Measurements from ENCODE around the gene ZNF468.
A peak's percentile ranks its signal among the peaks of the same experiment; 100 is the strongest.
"Not testable (repeated sequence)": the region's sequence is repeated elsewhere in the genome, so short reads cannot be mapped to it uniquely, and the experiment has no call there.

Gene ZNF468

GRCh38 chr19:52823676-52824075, 33.7 kb downstream of the ZNF468 start:
- no peak for TF ChIP-seq EZH2phosphoT487 (conservative IDR thresholded peaks at IDR 0.05; ENCODE audit: low read length)
- TF ChIP-seq CTCF (IDR thresholded peaks at IDR 0.05; ENCODE audit: insufficient read depth, low read length, poor library complexity, severe bottlenecking) = no peak
- H3K27me3 ChIP-seq (ENCODE audit: low read length) = no peaks in the 10 kb centered on the region
- no peaks in the 10 kb centered on the region for H3K9me3 ChIP-seq (ENCODE audit: insufficient read depth, low read length)
- H3K9me2 ChIP-seq (replicated peaks; ENCODE audit: insufficient read depth, low read length) = no peaks in the 10 kb centered on the region
- H3K36me3 ChIP-seq (ENCODE audit: low read length) = no peaks in the 10 kb centered on the region
- no peak overlapping the region for H2AFZ ChIP-seq (ENCODE audit: low read depth, low read length, severe bottlenecking)
- no peak overlapping the region for H3K4me2 ChIP-seq (ENCODE audit: low read depth, low read length, poor library complexity, severe bottlenecking)
- no peaks in the 10 kb centered on the region for H3F3A ChIP-seq (ENCODE audit: insufficient read depth)
- H3K9ac ChIP-seq (ENCODE audit: low read length) = no peak overlapping the region
- no peak overlapping the region for H3K4me3 ChIP-seq (ENCODE audit: insufficient read depth, low read length, poor library complexity, severe bottlenecking)
- no peak overlapping the region for H3K27ac ChIP-seq (ENCODE audit: low read depth, low read length)
- no peaks in the 10 kb centered on the region for H4K20me1 ChIP-seq (ENCODE audit: low read depth, low read length)
- peaks cover 6% of the 10 kb centered on the region for H3K79me2 ChIP-seq (ENCODE audit: insufficient read depth, low read length)

DNA sequence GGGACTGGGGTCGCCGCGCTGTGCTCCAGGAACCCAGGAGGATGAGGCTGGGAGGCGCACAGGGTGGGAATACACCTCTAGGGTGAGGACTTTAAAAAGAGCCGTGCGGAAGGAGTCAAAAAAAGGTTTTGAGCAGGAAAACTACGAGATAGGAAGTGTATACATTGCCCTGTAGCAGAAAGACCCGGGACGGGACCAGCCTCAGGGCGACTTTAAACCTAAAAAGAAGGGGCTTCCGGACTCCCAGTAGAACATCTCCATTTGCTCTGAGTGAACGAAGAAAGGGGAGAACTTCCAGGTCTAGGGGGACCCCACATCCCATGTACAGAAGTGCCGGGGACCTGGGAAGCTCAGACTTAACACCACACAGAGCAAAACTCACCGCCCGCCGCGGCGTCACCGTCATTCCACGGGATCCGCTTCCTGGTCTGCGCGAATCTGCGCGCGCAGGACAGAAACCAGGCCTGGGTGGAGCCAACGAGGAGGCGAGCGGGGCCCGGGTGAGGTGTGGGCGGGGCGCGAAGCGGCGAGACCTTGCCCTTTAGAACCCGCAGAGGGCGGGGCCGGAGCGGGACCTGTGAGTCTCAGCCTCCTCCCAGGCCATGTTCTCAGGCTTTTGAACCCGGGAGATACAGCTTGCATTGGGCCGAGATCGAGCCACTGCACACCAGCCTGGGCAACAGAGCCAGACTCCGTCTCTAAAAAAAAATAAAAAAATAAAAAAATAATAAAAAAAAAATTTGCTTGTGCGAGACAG, 36.0 kb downstream of the ZNF468 start, which contains the start of gene ZNF28:
Gene ZNF28 (minus strand): TSS at position 430 of the 757 bp plus-strand sequence. CDS start 3,675 bp downstream, outside the sequence.
- H3K27me3 ChIP-seq (ENCODE audit: low read length); H3K36me3 ChIP-seq (ENCODE audit: low read length); H3F3A ChIP-seq (ENCODE audit: insufficient read depth); H4K20me1 ChIP-seq (ENCODE audit: low read depth, low read length); H3K9me3 ChIP-seq (ENCODE audit: insufficient read depth, low read length); H3K79me2 ChIP-seq (ENCODE audit: insufficient read depth, low read length); H3K9me2 ChIP-seq (replicated peaks; ENCODE audit: insufficient read depth, low read length): not testable (repeated sequence)
- H2AFZ ChIP-seq (ENCODE audit: low read depth, low read length, severe bottlenecking) = peak within 1 kb of the TSS; percentile 74
- H3K4me3 ChIP-seq (ENCODE audit: insufficient read depth, low read length, poor library complexity, severe bottlenecking) = peak within 1 kb of the TSS; percentile 92
- H3K4me2 ChIP-seq (ENCODE audit: low read depth, low read length, poor library complexity, severe bottlenecking) = peak within 1 kb of the TSS; percentile 65
- 0 out of 2 replicates have a peak within 1 kb of the TSS, but pooled peaks have one; percentile 29 for H3K27ac ChIP-seq (ENCODE audit: low read depth, low read length)
- peak within 1 kb of the TSS; percentile 94 for H3K9ac ChIP-seq (ENCODE audit: low read length)

DNA sequence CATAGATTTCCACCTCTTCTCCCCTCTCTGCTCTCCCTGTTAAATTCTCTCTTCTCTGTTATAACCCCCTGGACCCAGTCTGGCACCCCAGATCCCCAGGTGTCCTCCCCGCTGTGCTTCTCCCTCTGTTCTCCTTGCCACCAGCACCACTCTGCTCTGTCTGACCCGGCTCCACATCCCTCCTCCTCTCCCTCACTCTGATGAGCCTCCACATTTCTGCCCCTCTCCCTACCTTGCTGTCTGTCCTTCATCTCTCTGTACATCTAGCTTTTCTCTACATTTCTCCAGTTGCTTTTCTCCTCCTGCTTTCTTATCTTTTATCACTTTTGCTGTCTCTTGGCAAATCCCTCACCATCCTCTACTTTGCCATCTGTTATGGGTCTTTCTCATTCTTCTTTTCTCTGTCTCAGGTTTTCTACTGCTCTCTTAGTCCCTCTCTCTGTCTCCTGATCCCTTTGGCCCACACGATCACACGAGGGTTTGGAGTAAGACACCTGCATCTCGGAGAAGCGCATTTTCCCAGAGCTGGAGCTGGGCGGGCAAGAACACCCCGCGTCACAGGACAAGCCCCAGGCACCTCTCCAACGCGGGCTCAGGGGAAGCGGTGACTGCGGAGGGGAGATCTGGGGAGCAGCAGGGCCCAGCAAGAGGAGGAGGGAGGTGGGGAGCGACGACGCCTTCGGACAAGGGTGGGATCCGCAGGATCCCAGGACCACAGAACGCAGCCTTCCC, 36.8 kb downstream of the ZNF468 start:
- Histone ChIP-seq H3K27ac (ENCODE audit: low read depth, low read length) (0 out of 2 replicates have a peak overlapping the region, but pooled peaks have one; percentile 29), H3K4me2 (ENCODE audit: low read depth, low read length, poor library complexity, severe bottlenecking) (peak overlapping the region; percentile 65), H3K4me3 (ENCODE audit: insufficient read depth, low read length, poor library complexity, severe bottlenecking) (peak overlapping the region; percentile 92), H3K9ac (ENCODE audit: low read length) (peak overlapping the region; percentile 94), H2AFZ (ENCODE audit: low read depth, low read length, severe bottlenecking) (peak overlapping the region; percentile 74)
- not testable (repeated sequence) for H3K27me3 ChIP-seq (ENCODE audit: low read length); H4K20me1 ChIP-seq (ENCODE audit: low read depth, low read length); H3K79me2 ChIP-seq (ENCODE audit: insufficient read depth, low read length); H3K36me3 ChIP-seq (ENCODE audit: low read length); H3K9me2 ChIP-seq (replicated peaks; ENCODE audit: insufficient read depth, low read length); H3F3A ChIP-seq (ENCODE audit: insufficient read depth); H3K9me3 ChIP-seq (ENCODE audit: insufficient read depth, low read length)

- no peak overlapping the region for H3K27ac ChIP-seq (ENCODE audit: low read depth, low read length)
- TF ChIP-seq CTCF (IDR thresholded peaks at IDR 0.05; ENCODE audit: insufficient read depth, low read length, poor library complexity, severe bottlenecking) (no peak), EZH2phosphoT487 (conservative IDR thresholded peaks at IDR 0.05; ENCODE audit: low read length) (no peak)
- no peak overlapping the region for H2AFZ ChIP-seq (ENCODE audit: low read depth, low read length, severe bottlenecking)
Observed at GRCh38 chr19:52809801-52810200, 47.6 kb downstream of the ZNF468 start.

DNA sequence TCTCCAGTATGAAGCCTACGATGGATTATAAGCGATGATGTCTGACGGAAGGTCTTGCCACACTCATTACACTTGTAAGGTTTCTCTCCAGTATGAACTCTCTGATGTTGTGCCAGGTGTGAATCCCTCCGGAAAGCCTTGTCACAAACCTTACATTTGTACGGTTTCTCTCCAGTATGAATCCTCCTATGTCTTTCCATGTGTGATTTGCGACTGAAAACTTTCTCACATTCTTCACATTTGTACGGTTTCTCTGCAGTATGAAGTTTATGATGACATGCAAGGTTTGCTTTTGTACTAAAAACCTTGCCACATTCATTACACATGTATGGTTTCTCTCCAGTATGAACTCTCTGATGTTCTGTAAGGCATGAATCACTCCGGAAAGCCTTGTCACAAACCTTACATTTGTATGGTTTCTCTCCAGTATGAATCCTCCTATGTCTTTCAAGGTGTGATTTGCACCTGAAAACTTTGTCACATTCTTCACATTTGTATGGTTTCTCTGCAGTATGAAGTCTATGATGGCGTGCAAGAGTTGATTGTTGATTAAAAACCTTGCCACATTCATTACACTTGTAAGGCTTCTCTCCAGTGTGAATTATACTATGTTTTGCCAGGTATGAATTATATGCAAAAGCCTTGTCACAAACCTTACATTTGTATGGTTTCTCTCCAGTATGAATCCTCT, 57.3 kb downstream of the ZNF468 start:
- not testable (repeated sequence) for H4K20me1 ChIP-seq (ENCODE audit: low read depth, low read length); H3K79me2 ChIP-seq (ENCODE audit: insufficient read depth, low read length); H3K9ac ChIP-seq (ENCODE audit: low read length); H3K9me2 ChIP-seq (replicated peaks; ENCODE audit: insufficient read depth, low read length); H3K27me3 ChIP-seq (ENCODE audit: low read length); H3F3A ChIP-seq (ENCODE audit: insufficient read depth); H3K4me2 ChIP-seq (ENCODE audit: low read depth, low read length, poor library complexity, severe bottlenecking); H2AFZ ChIP-seq (ENCODE audit: low read depth, low read length, severe bottlenecking); H3K27ac ChIP-seq (ENCODE audit: low read depth, low read length); H3K4me3 ChIP-seq (ENCODE audit: insufficient read depth, low read length, poor library complexity, severe bottlenecking)
- Histone ChIP-seq H3K36me3 (ENCODE audit: low read length) (peaks cover 66% of the 10 kb centered on the region), H3K9me3 (ENCODE audit: insufficient read depth, low read length) (peaks cover 45% of the 10 kb centered on the region)

More at GRCh38 chr19:52809801-52810200, 47.6 kb downstream of the ZNF468 start:
- H4K20me1 ChIP-seq (ENCODE audit: low read depth, low read length) = no peaks in the 10 kb centered on the region
- H3K9ac ChIP-seq (ENCODE audit: low read length) = no peak overlapping the region
- H3K79me2 ChIP-seq (ENCODE audit: insufficient read depth, low read length) = no peaks in the 10 kb centered on the region
- peaks cover 18% of the 10 kb centered on the region; the same call in 1 of the 2 replicates for H3K36me3 ChIP-seq (ENCODE audit: low read length)
- H3F3A ChIP-seq (ENCODE audit: insufficient read depth) = no peaks in the 10 kb centered on the region
- H3K9me3 ChIP-seq (ENCODE audit: insufficient read depth, low read length) = no peaks in the 10 kb centered on the region
- no peaks in the 10 kb centered on the region for H3K9me2 ChIP-seq (replicated peaks; ENCODE audit: insufficient read depth, low read length)
- H3K4me2 ChIP-seq (ENCODE audit: low read depth, low read length, poor library complexity, severe bottlenecking) = no peak overlapping the region
- no peaks in the 10 kb centered on the region for H3K27me3 ChIP-seq (ENCODE audit: low read length)
- H3K4me3 ChIP-seq (ENCODE audit: insufficient read depth, low read length, poor library complexity, severe bottlenecking) = no peak overlapping the region
